Right renal cortex interstitium (tissue), 3 donors: ENCODE data around the gene GDF9. TPM values are rescaled to one million over a fixed set of nuclear protein-coding genes. Genes with fewer than 3 reads are reported as not detected.

Experiments used
- DNase-seq, 3 donors: peaks; one replicate each; pipeline ENCODE4 v3.0.0-alpha.2; 2013; ENCODE audit warnings: low read depth in 3 of 3, low spot score in 2 of 3
- polyA plus RNA-seq, 3 donors: library from polyadenylated mRNA; unstranded; fragments of 120-200 nt; gene quantifications; one replicate each; pipeline ENCODE4 v1.2.1, GENCODE V29; 2013; ENCODE audit not compliant: insufficient read length in 3 of 3

GDF9 gene
- polyA plus RNA-seq, 3 donors: 1.5 to 2.0 (median 1.7) TPM

- DNase-seq: no peak
Measured at GRCh38 chr5:132839426-132840301, 26.6 kb downstream of the GDF9 start.

GRCh38 chr5:132838516-132839282, 27.6 kb downstream of the GDF9 start:
- DNase-seq: no peak

- no peak for DNase-seq
Measured at GRCh38 chr5:132837868-132838267, 28.4 kb downstream of the GDF9 start.

GRCh38 chr5:132836852-132837251, 29.4 kb downstream of the GDF9 start:
- DNase-seq: no peak

GRCh38 chr5:132834057-132834456, 32.2 kb downstream of the GDF9 start:
- no peak for DNase-seq

GRCh38 chr5:132832612-132833011, 33.7 kb downstream of the GDF9 start:
- DNase-seq: no peak

- DNase-seq: no peak
Measured at GRCh38 chr5:132831095-132831860, 35.0 kb downstream of the GDF9 start.

- DNase-seq: no peak
Measured at GRCh38 chr5:132830436-132831094, 35.7 kb downstream of the GDF9 start, which contains the start of gene SHROOM1. Gene SHROOM1 (minus strand): TSS chr5:132830647. CDS start chr5:132826140, 4,507 bp downstream.

GRCh38 chr5:132829742-132830435, 36.4 kb downstream of the GDF9 start:
- DNase-seq: peak in 1 of 3 donors; percentile 62

GRCh38 chr5:132828846-132829494, 37.3 kb downstream of the GDF9 start:
- no peak for DNase-seq

GRCh38 chr5:132827943-132828673, 38.2 kb downstream of the GDF9 start:
- DNase-seq: no peak

- DNase-seq: no peak
Measured at GRCh38 chr5:132826424-132827082, 39.7 kb downstream of the GDF9 start.

GRCh38 chr5:132825834-132826391, 40.4 kb downstream of the GDF9 start:
- DNase-seq: no peak

GRCh38 chr5:132825033-132825833, 41.0 kb downstream of the GDF9 start:
- no peak for DNase-seq

GRCh38 chr5:132824426-132824825, 41.8 kb downstream of the GDF9 start:
- no peak for DNase-seq

- DNase-seq: no peak
Measured at GRCh38 chr5:132823481-132824050, 42.7 kb downstream of the GDF9 start.
